HG02981 (cell line): ENCODE results near the gene PSMA2.

ENCODE experiments used
- ATAC-seq: cut with Tn5 transposase; IDR thresholded peaks from one replicate; pipeline ENCODE4 v1.9.1; 2021; ENCODE audit warnings: mild to moderate bottlenecking, moderate library complexity; ENCODE audit not compliant: unreplicated experiment

The PSMA2 gene

GRCh38 chr7:42940985-42941847 lies 9.2 kb upstream of the PSMA2 start:
- ATAC-seq, result peak; percentile 46

- no peak for ATAC-seq
Measured at GRCh38 chr7:42939457-42940240, 7.7 kb upstream of the PSMA2 start.

GRCh38 chr7:42935861-42936260 lies 3.9 kb upstream of the PSMA2 start:
- no peak for ATAC-seq

GRCh38 chr7:42934291-42934690 lies 2.3 kb upstream of the PSMA2 start:
- no peak for ATAC-seq

GRCh38 chr7:42932811-42933591 lies 1.0 kb upstream of the PSMA2 start:
- ATAC-seq, result no peak

GRCh38 chr7:42931447-42931833 lies 534 bp downstream of the PSMA2 start:
- no peak for ATAC-seq

GRCh38 chr7:42930889-42931288 lies 1.1 kb downstream of the PSMA2 start:
- no peak for ATAC-seq

GRCh38 chr7:42929449-42929848 lies 2.5 kb downstream of the PSMA2 start:
- ATAC-seq, result no peak

- ATAC-seq, result no peak
Measured at GRCh38 chr7:42928754-42929153, 3.2 kb downstream of the PSMA2 start.

GRCh38 chr7:42926204-42926603 lies 5.8 kb downstream of the PSMA2 start:
- ATAC-seq, result no peak

- ATAC-seq, result no peak
Measured at GRCh38 chr7:42925630-42926029, 6.3 kb downstream of the PSMA2 start.

GRCh38 chr7:42924223-42924838 lies 7.6 kb downstream of the PSMA2 start:
- ATAC-seq, result no peak

- ATAC-seq, result no peak
Measured at GRCh38 chr7:42922017-42922753, 9.8 kb downstream of the PSMA2 start.

GRCh38 chr7:42915356-42915755 lies 16.6 kb downstream of the PSMA2 start:
- no peak for ATAC-seq

GRCh38 chr7:42914421-42915045 lies 17.4 kb downstream of the PSMA2 start:
- ATAC-seq, result no peak

GRCh38 chr7:42914009-42914408 lies 18.0 kb downstream of the PSMA2 start:
- ATAC-seq, result no peak

GRCh38 chr7:42913591-42913990 lies 18.4 kb downstream of the PSMA2 start:
- no peak for ATAC-seq

- ATAC-seq, result peak; percentile 87
Measured at GRCh38 chr7:42911454-42912447, 20.2 kb downstream of the PSMA2 start, which contains the start of gene C7orf25. C7orf25 (minus strand) TSS chr7:42912070; CDS start chr7:42910900, 1,170 bp downstream.
